ENCODE measurements around the gene GMDS. TPM values are rescaled to one million over a fixed set of nuclear protein-coding genes. Genes with fewer than 3 reads are reported as not detected.
A peak's percentile ranks its signal among the peaks of the same experiment; 100 is the strongest.

The GMDS gene
- total RNA-seq, 3 donors from 2014 or later (not counting 1 experiment from before 2014, with no cell fraction given): 23.6 to 31.0 (median 26.4) TPM

DNA sequence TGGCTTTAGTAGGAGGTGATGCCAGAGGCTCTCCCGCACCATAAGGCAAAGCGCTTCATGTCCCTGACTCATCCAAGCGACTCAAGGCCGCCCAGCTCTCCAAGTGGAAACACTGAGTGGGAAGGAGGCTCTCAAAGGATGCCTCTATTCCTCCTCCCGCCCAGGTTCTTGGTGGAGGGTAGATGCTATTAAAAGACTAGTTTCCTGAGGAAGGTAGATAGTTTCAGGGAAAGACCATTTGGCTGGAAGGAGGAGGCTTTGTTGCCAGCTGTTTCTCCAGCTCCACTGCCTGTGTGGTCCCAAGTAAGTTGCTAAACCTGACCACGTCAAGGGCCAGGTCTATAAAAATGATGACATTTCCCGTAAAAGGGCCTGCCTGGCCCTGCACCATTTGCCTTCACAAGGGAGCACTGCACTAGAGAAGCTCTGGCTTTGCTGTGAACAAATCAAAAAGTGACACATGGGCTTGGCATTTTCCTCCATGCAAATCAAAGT, 48.2 kb downstream of the GMDS start:
- H3K36me3 ChIP-seq (ENCODE audit: control insufficient read depth, insufficient read depth, low read length): no peaks in the 10 kb centered on the region
- no peaks in the 10 kb centered on the region for H3K4me1 ChIP-seq (ENCODE audit: control insufficient read depth, insufficient read depth, low read length)
- no peak overlapping the region for H3K4me3 ChIP-seq (ENCODE audit: low read length)
- no peak overlapping the region for H3K27ac ChIP-seq (ENCODE audit: low read length)
- no peaks in the 10 kb centered on the region for H3K27me3 ChIP-seq (ENCODE audit: control insufficient read depth, insufficient read depth, low read length)
- no peak overlapping the region for H3K4me3 Mint-ChIP-seq
- intact Hi-C loops (cut with micrococcal nuclease): loop anchor here (2.0 to 5.0 kb wide), 2 partner anchors 435 to 592 kb away; no protein-coding TSS in a partner anchor
- H3K27me3 Mint-ChIP-seq (ENCODE audit: low read depth in 2 of 2): no peaks in the 10 kb centered on the region
- no peaks in the 10 kb centered on the region for H3K4me1 Mint-ChIP-seq
- ATAC-seq (no peak), DNase-seq (no peak)
- H3K9me3 ChIP-seq (ENCODE audit: control insufficient read depth, insufficient read depth, low read length): no peaks in the 10 kb centered on the region
- H3K27ac Mint-ChIP-seq: no peak overlapping the region
- TF ChIP-seq, protein P1, sequence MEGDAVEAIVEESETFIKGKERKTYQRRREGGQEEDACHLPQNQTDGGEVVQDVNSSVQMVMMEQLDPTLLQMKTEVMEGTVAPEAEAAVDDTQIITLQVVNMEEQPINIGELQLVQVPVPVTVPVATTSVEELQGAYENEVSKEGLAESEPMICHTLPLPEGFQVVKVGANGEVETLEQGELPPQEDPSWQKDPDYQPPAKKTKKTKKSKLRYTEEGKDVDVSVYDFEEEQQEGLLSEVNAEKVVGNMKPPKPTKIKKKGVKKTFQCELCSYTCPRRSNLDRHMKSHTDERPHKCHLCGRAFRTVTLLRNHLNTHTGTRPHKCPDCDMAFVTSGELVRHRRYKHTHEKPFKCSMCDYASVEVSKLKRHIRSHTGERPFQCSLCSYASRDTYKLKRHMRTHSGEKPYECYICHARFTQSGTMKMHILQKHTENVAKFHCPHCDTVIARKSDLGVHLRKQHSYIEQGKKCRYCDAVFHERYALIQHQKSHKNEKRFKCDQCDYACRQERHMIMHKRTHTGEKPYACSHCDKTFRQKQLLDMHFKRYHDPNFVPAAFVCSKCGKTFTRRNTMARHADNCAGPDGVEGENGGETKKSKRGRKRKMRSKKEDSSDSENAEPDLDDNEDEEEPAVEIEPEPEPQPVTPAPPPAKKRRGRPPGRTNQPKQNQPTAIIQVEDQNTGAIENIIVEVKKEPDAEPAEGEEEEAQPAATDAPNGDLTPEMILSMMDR (IDR thresholded peaks at IDR 0.05): no peak
- no peaks in the 10 kb centered on the region for H3K36me3 Mint-ChIP-seq
- 96% methylated on average over 7 of the region's 7 CpGs for WGBS (ENCODE audit: insufficient coverage)
- no peaks in the 10 kb centered on the region for H3K9me3 Mint-ChIP-seq

DNA sequence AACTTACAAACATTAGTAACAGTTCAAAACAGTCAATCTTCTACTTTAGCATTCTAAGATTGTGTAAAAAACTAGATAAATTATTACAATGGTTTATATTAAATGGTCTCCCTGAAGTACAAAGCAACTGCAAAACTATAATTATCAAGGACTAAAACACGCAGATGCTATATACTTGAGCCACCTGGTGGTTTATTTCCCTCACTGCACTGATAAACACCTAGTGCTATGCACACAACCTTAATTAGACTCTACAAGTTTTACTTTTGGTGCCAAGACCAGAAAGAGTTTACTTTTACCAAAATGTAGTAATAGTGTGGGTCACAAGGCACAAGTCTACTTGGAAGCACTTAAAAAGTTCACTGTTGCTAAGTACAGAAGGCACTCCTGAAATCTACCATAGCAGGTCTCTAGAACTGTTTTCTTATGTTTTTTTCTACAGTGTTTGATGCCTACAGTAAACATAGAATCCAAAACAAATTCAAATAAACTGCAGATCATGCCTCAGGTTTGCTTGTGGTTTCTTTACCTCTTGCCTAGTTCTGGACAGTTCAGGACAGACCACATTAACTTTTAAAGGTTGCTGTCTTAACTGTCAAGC, 49.2 kb downstream of the GMDS start:
- WGBS (ENCODE audit: insufficient coverage): 20% methylated on average over 1 of the region's 1 CpG
- intact Hi-C loops (cut with micrococcal nuclease): loop anchor here (1.0 to 5.0 kb wide), 4 partner anchors 92 to 600 kb away; no protein-coding TSS in a partner anchor
- H3K4me1 ChIP-seq (ENCODE audit: control insufficient read depth, insufficient read depth, low read length): no peaks in the 10 kb centered on the region
- DNase-seq (peak in 1 of 2 donors; percentile 72), ATAC-seq (peak; percentile 73 to 82 (median 78))
- H3K27me3 ChIP-seq (ENCODE audit: control insufficient read depth, insufficient read depth, low read length): no peaks in the 10 kb centered on the region
- no peaks in the 10 kb centered on the region for H3K36me3 ChIP-seq (ENCODE audit: control insufficient read depth, insufficient read depth, low read length)
- H3K4me1 Mint-ChIP-seq: no peaks in the 10 kb centered on the region
- no peaks in the 10 kb centered on the region for H3K9me3 Mint-ChIP-seq
- no peak overlapping the region for H3K4me3 Mint-ChIP-seq
- TF ChIP-seq, protein P1 (IDR thresholded peaks at IDR 0.05): peak; percentile 87
- H3K4me3 ChIP-seq (ENCODE audit: low read length): no peak overlapping the region
- H3K27ac Mint-ChIP-seq: no peak overlapping the region
- no peak overlapping the region for H3K27ac ChIP-seq (ENCODE audit: low read length)
- H3K27me3 Mint-ChIP-seq (ENCODE audit: low read depth in 2 of 2): no peaks in the 10 kb centered on the region
- no peaks in the 10 kb centered on the region for H3K36me3 Mint-ChIP-seq
- no peaks in the 10 kb centered on the region for H3K9me3 ChIP-seq (ENCODE audit: control insufficient read depth, insufficient read depth, low read length)

DNA sequence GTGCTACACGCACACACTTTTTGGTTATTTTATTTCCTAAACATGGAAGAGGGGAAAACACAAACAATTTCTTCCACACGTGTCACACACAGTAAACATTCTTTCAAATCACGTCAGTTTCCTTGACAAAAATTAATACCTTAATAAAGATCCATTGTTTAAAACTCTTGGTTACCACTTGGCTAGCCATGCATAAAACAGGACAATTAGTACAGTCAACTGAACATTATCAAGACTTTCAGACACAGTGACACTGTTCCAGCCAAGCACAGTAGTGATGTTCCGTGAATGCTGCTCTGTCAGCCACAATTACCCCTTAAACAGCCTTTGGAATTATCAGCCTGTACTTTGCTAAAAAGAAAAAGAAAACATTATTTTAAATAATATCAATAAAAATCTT, 50.8 kb downstream of the GMDS start:
- DNase-seq (no peak), ATAC-seq (no peak)
- H3K27ac Mint-ChIP-seq: no peak overlapping the region
- no peaks in the 10 kb centered on the region for H3K4me1 Mint-ChIP-seq
- TF ChIP-seq, protein P1 (IDR thresholded peaks at IDR 0.05): no peak
- Histone ChIP-seq H3K27ac (ENCODE audit: low read length) (no peak overlapping the region), H3K9me3 (ENCODE audit: control insufficient read depth, insufficient read depth, low read length) (no peaks in the 10 kb centered on the region), H3K4me3 (ENCODE audit: low read length) (no peak overlapping the region), H3K27me3 (ENCODE audit: control insufficient read depth, insufficient read depth, low read length) (no peaks in the 10 kb centered on the region), H3K36me3 (ENCODE audit: control insufficient read depth, insufficient read depth, low read length) (no peaks in the 10 kb centered on the region), H3K4me1 (ENCODE audit: control insufficient read depth, insufficient read depth, low read length) (no peaks in the 10 kb centered on the region)
- no peaks in the 10 kb centered on the region for H3K36me3 Mint-ChIP-seq
- 98% methylated on average over 4 of the region's 4 CpGs for WGBS (ENCODE audit: insufficient coverage)
- H3K4me3 Mint-ChIP-seq: no peak overlapping the region
- H3K27me3 Mint-ChIP-seq (ENCODE audit: low read depth in 2 of 2): no peaks in the 10 kb centered on the region
- H3K9me3 Mint-ChIP-seq: no peaks in the 10 kb centered on the region
- intact Hi-C loops (cut with micrococcal nuclease): loop anchor here (5.0 kb wide), 1 partner anchor 438 kb away; no protein-coding TSS in a partner anchor
